Measurements from ENCODE around the gene APC2.

- TF ChIP-seq CTCF (IDR thresholded peaks at IDR 0.05), result no peak
- no peak for TF ChIP-seq POLR2A (IDR thresholded peaks at IDR 0.05; ENCODE audit: low read depth)
- no peak for TF ChIP-seq POLR2AphosphoS5 (IDR thresholded peaks at IDR 0.05)
These were observed 72.1 kb downstream of the APC2 start for GRCh38 chr19:1522061-1522460.
